PC-9 (cell line): ENCODE data around the gene CTSD.

Source experiments
- EZH2 ChIP-seq: fragments of 200-600 bp; sonication (generic); IDR thresholded peaks from 2 replicates; pipeline ENCODE4 v1.8.0; 2017; ENCODE audit warnings: antibody characterized with exemption, low read depth
- TF ChIP-seq, protein P1 (sequence below): fragments of 200-600 bp; sonication (generic); conservative IDR thresholded peaks from 2 replicates; pipeline ENCODE4 v1.6.1; 2017; ENCODE audit warnings: mixed run types, antibody characterized with exemption, mild to moderate bottlenecking, moderate library complexity

GRCh38 chr11:1745701-1746320 is 17.9 kb downstream of the CTSD start:
- TF ChIP-seq, protein P1, sequence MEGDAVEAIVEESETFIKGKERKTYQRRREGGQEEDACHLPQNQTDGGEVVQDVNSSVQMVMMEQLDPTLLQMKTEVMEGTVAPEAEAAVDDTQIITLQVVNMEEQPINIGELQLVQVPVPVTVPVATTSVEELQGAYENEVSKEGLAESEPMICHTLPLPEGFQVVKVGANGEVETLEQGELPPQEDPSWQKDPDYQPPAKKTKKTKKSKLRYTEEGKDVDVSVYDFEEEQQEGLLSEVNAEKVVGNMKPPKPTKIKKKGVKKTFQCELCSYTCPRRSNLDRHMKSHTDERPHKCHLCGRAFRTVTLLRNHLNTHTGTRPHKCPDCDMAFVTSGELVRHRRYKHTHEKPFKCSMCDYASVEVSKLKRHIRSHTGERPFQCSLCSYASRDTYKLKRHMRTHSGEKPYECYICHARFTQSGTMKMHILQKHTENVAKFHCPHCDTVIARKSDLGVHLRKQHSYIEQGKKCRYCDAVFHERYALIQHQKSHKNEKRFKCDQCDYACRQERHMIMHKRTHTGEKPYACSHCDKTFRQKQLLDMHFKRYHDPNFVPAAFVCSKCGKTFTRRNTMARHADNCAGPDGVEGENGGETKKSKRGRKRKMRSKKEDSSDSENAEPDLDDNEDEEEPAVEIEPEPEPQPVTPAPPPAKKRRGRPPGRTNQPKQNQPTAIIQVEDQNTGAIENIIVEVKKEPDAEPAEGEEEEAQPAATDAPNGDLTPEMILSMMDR, result no peak
- no peak for TF ChIP-seq EZH2
